HepG2 (cell line): ENCODE data around the gene PLEKHH1. TPM values are rescaled to one million over a fixed set of nuclear protein-coding genes. Genes with fewer than 3 reads are reported as not detected.

ENCODE experiments used
- ATAC-seq: fragments of 200-7000 bp; cut with Tn5 transposase; 3 replicates; pipeline ENCODE4 v1.9.1; 2020; ENCODE audit warnings: mild to moderate bottlenecking, moderate library complexity
- BruUV-seq: library from RNA; stranded (reverse); fragments of 400-500 nt; replicated peaks from 2 replicates; lab custom pipeline; 2021; lab: Mats Ljungman, UMichigan
- CTCF ChIA-PET: fragments of 300-600 bp; formaldehyde crosslinking; extraction: SDS; loops from one replicate; lab custom pipeline; 2021; ENCODE audit warnings: low total read pairs, inconsistent platforms, low intra/inter-chr PET ratio; lab: Yijun Ruan, JAX
- POLR2A ChIA-PET: fragments of 350-600 bp; sonication (Branson Sonifier 250); formaldehyde crosslinking; loops from one replicate; lab custom pipeline; 2020; ENCODE audit warnings: antibody characterized with exemption, inconsistent platforms; lab: Yijun Ruan, JAX
- DNase-seq: peaks from one replicate; pipeline ENCODE4 v3.0.0-alpha.2; 2015; ENCODE audit warnings: low spot score
- FAIRE-seq: peaks from 3 replicates; lab custom pipeline; 2011; peaks lifted over from hg19 to GRCh38; lab: Jason Lieb, UNC
- H2AFZ ChIP-seq: one replicate; pipeline ENCODE4 v1.6.1; 2011; ENCODE audit warnings: low read length, inconsistent platforms
- H3K27ac ChIP-seq: fragments of 300-600 bp; 3 replicates; pipeline ENCODE4 v1.8.0; 2011; ENCODE audit warnings: mixed run types, mild to moderate bottlenecking, mixed read lengths, low read length, inconsistent platforms; ENCODE audit not compliant: insufficient read depth; ENCODE audit errors: extremely low read length
- H3K27me3 ChIP-seq, 2 experiments: fragments of 200-600 bp in 1 of 2; 2 replicates in 1 of 2; 3 replicates in 1 of 2; pipeline versions ENCODE4 v1.6.0 to v1.8.0; 2011; ENCODE audit warnings: low read length in 2 of 2, mild to moderate bottlenecking in 2 of 2, moderate library complexity in 2 of 2, inconsistent platforms in 1 of 2; ENCODE audit not compliant: insufficient read depth in 2 of 2, control insufficient read depth in 1 of 2
- H3K36me3 ChIP-seq, 2 experiments: fragments of 200-600 bp in 1 of 2; replicated peaks in 1 of 2; 2 replicates in 1 of 2; 3 replicates in 1 of 2; pipeline versions ENCODE4 v1.5.1 to v1.8.0; 2011; ENCODE audit warnings: low read length in 2 of 2, inconsistent platforms in 1 of 2; ENCODE audit not compliant: insufficient read depth in 2 of 2, control insufficient read depth in 1 of 2
- H3K4me1 ChIP-seq: 2 replicates; pipeline ENCODE4 v1.5.1; 2012; ENCODE audit warnings: low read length, inconsistent platforms; ENCODE audit not compliant: insufficient read depth
- H3K4me2 ChIP-seq: 2 replicates; pipeline ENCODE4 v1.6.0; 2011; ENCODE audit warnings: low read depth, low read length, inconsistent platforms
- H3K4me3 ChIP-seq, 3 experiments: fragments of 200-600 bp in 1 of 3; sonication (generic), shearing (Covaris generic) in 1 of 3; replicated peaks in 1 of 3; 2 replicates each; pipeline ENCODE4 v1.5.1; 2011 to 2016; ENCODE audit warnings: low read length in 3 of 3, inconsistent platforms in 2 of 3, low read depth in 2 of 3, mild to moderate bottlenecking in 2 of 3, control low read depth in 1 of 3, mixed read lengths in 1 of 3; ENCODE audit not compliant: insufficient read depth in 1 of 3
- H3K79me2 ChIP-seq: one replicate; pipeline ENCODE4 v1.6.1; 2011; ENCODE audit warnings: low read length, inconsistent platforms; ENCODE audit not compliant: insufficient read depth
- H3K9ac ChIP-seq: 2 replicates; pipeline ENCODE4 v1.6.0; 2011; ENCODE audit warnings: mild to moderate bottlenecking, low read depth, low read length, inconsistent platforms; ENCODE audit not compliant: insufficient read depth
- H3K9me3 ChIP-seq: 2 replicates; pipeline ENCODE4 v1.5.1; 2012; ENCODE audit warnings: mild to moderate bottlenecking, low read length
- H4K20me1 ChIP-seq: 2 replicates; pipeline ENCODE4 v1.6.0; 2011; ENCODE audit warnings: inconsistent platforms, mild to moderate bottlenecking, low read length, moderate library complexity; ENCODE audit not compliant: insufficient read depth
- CHD2 ChIP-seq: IDR thresholded peaks from 2 replicates; pipeline ENCODE4 v1.6.1; 2011; ENCODE audit warnings: low read depth, low read length, improper control_type of control experiment
- HNRNPK ChIP-seq: fragments of 200-400 bp; formaldehyde crosslinking; IDR thresholded peaks from 2 replicates; pipeline ENCODE4 v1.6.1; 2018; ENCODE audit warnings: low read length, low read depth, moderate library complexity, mild to moderate bottlenecking; ENCODE audit not compliant: poor library complexity, severe bottlenecking
- MTF1 ChIP-seq: sonication (generic); formaldehyde crosslinking; IDR thresholded peaks from 2 replicates; pipeline ENCODE4 v1.5.0; 2020; ENCODE audit warnings: missing genetic modification reagents
- PPARG ChIP-seq: conservative IDR thresholded peaks from 2 replicates; pipeline ENCODE4 v1.6.1; 2016; ENCODE audit warnings: missing biosample characterization, missing genetic modification reagents
- REPIN1 ChIP-seq: sonication (generic); formaldehyde crosslinking; IDR thresholded peaks from 2 replicates; pipeline ENCODE4 v1.8.0; 2022; ENCODE audit warnings: missing genetic modification reagents, low read depth, mild to moderate bottlenecking, borderline replicate concordance
- SMYD3 ChIP-seq: sonication (generic); formaldehyde crosslinking; IDR thresholded peaks from 2 replicates; pipeline ENCODE4 v1.8.1; 2023; ENCODE audit warnings: mild to moderate bottlenecking, missing genetic modification reagents
- SRSF4 ChIP-seq: fragments of 200-400 bp; formaldehyde crosslinking; IDR thresholded peaks from one replicate; pipeline ENCODE4 v1.6.1; 2018; ENCODE audit warnings: mild to moderate bottlenecking, low read depth, low read length, moderate library complexity; ENCODE audit not compliant: poor library complexity, severe bottlenecking
- ZNF121 ChIP-seq: sonication (generic); formaldehyde crosslinking; IDR thresholded peaks from 2 replicates; pipeline ENCODE4 v1.5.0; 2020; ENCODE audit warnings: mild to moderate bottlenecking, missing genetic modification reagents
- ZNF20 ChIP-seq: sonication (generic); formaldehyde crosslinking; IDR thresholded peaks from 2 replicates; pipeline ENCODE4 v1.4.0; 2020; ENCODE audit warnings: mild to moderate bottlenecking, moderate library complexity, missing genetic modification reagents
- ZNF224 ChIP-seq: sonication (generic); formaldehyde crosslinking; IDR thresholded peaks from 2 replicates; pipeline ENCODE4 v1.5.0; 2020; ENCODE audit warnings: mild to moderate bottlenecking, missing genetic modification reagents
- ZNF547 ChIP-seq: sonication (generic); formaldehyde crosslinking; IDR thresholded peaks from 2 replicates; pipeline ENCODE4 v1.5.1; 2020; ENCODE audit warnings: mild to moderate bottlenecking, missing genetic modification reagents
- ZNF747 ChIP-seq: sonication (generic); formaldehyde crosslinking; IDR thresholded peaks from 2 replicates; pipeline ENCODE4 v1.8.1; 2023; ENCODE audit warnings: missing genetic modification reagents, mild to moderate bottlenecking, borderline replicate concordance
- WGBS: methylation state at CpG from one replicate; pipeline ENCODE4 v1.1.6; 2017; ENCODE audit warnings: low lambda C conversion rate; 5-methylcytosine and 5-hydroxymethylcytosine counted together
- in situ Hi-C: cut with HindIII; loops from 2 replicates; pipeline ENCODE4 v1.10.0; 2017; ENCODE audit warnings: low pct_unique_long_range_greater_than_20kb; ENCODE audit not compliant: extremely low pct_ligation_motif_present
- intact Hi-C: fragments of 100-400 bp; cut with micrococcal nuclease; formaldehyde crosslinking; loops from one replicate; pipeline ENCODE4 v1.10.0; 2022; ENCODE audit not compliant: unreplicated experiment
- polyA plus RNA-seq, 8 experiments: library from polyadenylated mRNA; depleted of rRNA in 3 of 8; stranded (reverse) in 7 of 8; unstranded in 1 of 8; fragments of >200 nt; fragmentation: Illumina TruSeq in 4 of 8; extraction: Trizol in 4 of 8; gene quantifications; 2 replicates each; pipeline versions ENCODE4 v1.2.1 to v1.2.3, GENCODE V29; 2011 to 2016; ENCODE audit warnings: low read depth in 4 of 8, missing spikeins in 1 of 8, mixed read lengths in 1 of 8; ENCODE audit not compliant: insufficient read depth in 1 of 8
- total RNA-seq, 5 experiments: library from RNA; depleted of rRNA; stranded (reverse); fragments of >200 nt; fragmentation: Illumina TruSeq; extraction: Trizol; gene quantifications; 2 replicates each; pipeline ENCODE4 v1.2.3, GENCODE V29; 2016; ENCODE audit warnings: low read depth in 1 of 5
- TF ChIP-seq, protein P1 (sequence below): IDR thresholded peaks from 2 replicates; pipeline ENCODE4 v1.6.1; 2012; ENCODE audit warnings: low read depth, low read length, improper control_type of control experiment
- TF ChIP-seq, protein P2 (sequence below): sonication (generic); formaldehyde crosslinking; IDR thresholded peaks from 2 replicates; pipeline ENCODE4 v1.4.0; 2020; ENCODE audit warnings: missing genetic modification reagents, borderline replicate concordance
- TF ChIP-seq, protein P3 (sequence below): sonication (generic); formaldehyde crosslinking; IDR thresholded peaks from 2 replicates; pipeline ENCODE4 v1.4.0; 2020; ENCODE audit warnings: missing genetic modification reagents

PLEKHH1 gene
- total and polyA plus RNA-seq, 2 of the 13 experiments (the other 11 are each of a cell fraction or from before 2014, with no cell fraction given): 8.6 to 15.8 TPM

DNA sequence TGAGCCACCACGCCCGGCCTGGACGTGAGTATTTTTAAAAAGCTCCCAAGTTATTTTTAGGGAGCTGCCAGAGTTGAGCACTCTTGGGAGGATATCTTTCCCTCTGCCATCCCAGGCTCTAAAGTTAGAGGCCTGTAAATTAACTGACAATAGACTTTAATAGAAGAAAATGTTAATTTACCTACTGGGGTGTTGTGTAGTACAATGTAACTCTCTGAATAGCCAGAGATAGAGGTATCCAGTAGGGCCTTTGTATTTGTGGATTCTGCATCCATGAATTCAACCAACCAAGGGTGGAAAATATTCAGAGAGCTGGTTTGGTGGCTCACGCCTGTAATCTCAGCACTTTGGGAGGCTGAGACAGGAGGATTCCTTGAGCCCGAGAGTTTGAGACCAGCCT is 74.6 kb downstream of the PLEKHH1 start (continued):
- TF ChIP-seq, protein P1, sequence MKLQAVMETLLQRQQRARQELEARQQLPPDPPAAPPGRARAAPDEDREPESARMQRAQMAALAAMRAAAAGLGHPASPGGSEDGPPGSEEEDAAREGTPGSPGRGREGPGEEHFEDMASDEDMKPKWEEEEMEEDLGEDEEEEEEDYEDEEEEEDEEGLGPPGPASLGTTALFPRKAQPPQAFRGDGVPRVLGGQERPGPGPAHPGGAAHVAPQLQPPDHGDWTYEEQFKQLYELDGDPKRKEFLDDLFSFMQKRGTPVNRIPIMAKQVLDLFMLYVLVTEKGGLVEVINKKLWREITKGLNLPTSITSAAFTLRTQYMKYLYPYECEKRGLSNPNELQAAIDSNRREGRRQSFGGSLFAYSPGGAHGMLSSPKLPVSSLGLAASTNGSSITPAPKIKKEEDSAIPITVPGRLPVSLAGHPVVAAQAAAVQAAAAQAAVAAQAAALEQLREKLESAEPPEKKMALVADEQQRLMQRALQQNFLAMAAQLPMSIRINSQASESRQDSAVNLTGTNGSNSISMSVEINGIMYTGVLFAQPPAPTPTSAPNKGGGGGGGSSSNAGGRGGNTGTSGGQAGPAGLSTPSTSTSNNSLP: no peak
- TF ChIP-seq ZNF547 (CRISPR knock-in tag) (no peak), ZNF747 (no peak), SRSF4 (no peak), PPARG (CRISPR knock-in tag) (no peak)

DNA sequence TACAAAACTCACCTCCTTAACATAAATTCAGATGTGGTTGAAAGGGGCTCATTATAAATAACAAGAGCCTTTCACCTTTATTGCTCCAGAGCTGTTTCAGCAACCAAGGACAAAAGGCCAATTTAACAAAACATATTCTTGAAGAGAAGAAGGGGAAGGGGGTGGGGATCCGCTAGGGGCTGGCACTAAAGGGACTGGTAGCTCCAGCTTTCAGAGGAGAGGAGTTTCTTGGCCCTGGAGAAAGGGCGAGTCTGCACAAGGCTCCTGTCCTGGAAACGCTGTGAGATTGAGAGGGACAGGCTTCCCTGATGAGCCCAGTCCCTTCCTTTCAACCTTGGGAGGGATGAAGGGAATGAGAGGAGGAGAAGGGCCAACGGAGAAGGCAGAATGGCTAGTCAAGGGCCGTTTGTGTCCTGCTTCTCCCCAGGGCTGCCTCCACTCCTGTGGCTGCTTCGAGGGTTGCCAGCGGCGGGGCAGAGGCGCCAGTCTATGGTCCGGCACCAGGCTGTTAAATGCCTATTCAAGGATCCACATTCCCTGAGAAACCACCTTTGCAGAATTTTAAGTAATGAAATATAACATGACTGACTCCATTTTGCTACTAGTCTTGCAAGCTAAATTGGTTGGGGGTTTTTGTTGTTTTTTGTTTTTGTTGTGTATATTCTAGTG is 76.7 kb downstream of the PLEKHH1 start:
- Histone ChIP-seq H3K4me2 (peak overlapping the region; percentile 61), H3K9ac (peak overlapping the region; percentile 38; the same call in 1 of the 2 replicates), H3K27ac (no peak overlapping the region), H3K9me3 (no peaks in the 10 kb centered on the region), H3K4me3 (peak overlapping the region in 2 of 3 experiments; percentile 14 to 19; a peak in 3 of 6 replicates), H3K36me3 (no peaks in the 10 kb centered on the region), H3K27me3 (peaks cover 0 to 14% of the 10 kb centered on the region in 2 experiments; a peak in 2 of 5 replicates), H3K4me1 (peaks cover 16% of the 10 kb centered on the region), H4K20me1 (no peaks in the 10 kb centered on the region), H3K79me2 (no peaks in the 10 kb centered on the region), H2AFZ (no peak overlapping the region)
- ChIA-PET CTCF (no interaction called here), POLR2A (interaction anchor here (2.3 kb wide), 1 partner anchor 10 kb away, joined by 9 read pairs; the partner anchor contains the start of gene PIGH)
- DNase-seq: no peak
- no peak for FAIRE-seq
- ATAC-seq: peak; percentile 66
- in situ Hi-C loops (loop anchor here (10.0 to 25.0 kb wide), 2 partner anchors 95 to 1203 kb away; partner anchors contain the start of gene RDH12), intact Hi-C loops (no loop called here)
- 6% methylated on average over 5 of the region's 10 CpGs for WGBS
- BruUV-seq: no TSS peak
- TF ChIP-seq REPIN1: no peak
- no peak for TF ChIP-seq ZNF121 (CRISPR knock-in tag)
- no peak for TF ChIP-seq HNRNPK
- TF ChIP-seq ZNF20 (CRISPR knock-in tag): no peak
- no peak for TF ChIP-seq MTF1 (CRISPR knock-in tag)
- TF ChIP-seq, protein P2, sequence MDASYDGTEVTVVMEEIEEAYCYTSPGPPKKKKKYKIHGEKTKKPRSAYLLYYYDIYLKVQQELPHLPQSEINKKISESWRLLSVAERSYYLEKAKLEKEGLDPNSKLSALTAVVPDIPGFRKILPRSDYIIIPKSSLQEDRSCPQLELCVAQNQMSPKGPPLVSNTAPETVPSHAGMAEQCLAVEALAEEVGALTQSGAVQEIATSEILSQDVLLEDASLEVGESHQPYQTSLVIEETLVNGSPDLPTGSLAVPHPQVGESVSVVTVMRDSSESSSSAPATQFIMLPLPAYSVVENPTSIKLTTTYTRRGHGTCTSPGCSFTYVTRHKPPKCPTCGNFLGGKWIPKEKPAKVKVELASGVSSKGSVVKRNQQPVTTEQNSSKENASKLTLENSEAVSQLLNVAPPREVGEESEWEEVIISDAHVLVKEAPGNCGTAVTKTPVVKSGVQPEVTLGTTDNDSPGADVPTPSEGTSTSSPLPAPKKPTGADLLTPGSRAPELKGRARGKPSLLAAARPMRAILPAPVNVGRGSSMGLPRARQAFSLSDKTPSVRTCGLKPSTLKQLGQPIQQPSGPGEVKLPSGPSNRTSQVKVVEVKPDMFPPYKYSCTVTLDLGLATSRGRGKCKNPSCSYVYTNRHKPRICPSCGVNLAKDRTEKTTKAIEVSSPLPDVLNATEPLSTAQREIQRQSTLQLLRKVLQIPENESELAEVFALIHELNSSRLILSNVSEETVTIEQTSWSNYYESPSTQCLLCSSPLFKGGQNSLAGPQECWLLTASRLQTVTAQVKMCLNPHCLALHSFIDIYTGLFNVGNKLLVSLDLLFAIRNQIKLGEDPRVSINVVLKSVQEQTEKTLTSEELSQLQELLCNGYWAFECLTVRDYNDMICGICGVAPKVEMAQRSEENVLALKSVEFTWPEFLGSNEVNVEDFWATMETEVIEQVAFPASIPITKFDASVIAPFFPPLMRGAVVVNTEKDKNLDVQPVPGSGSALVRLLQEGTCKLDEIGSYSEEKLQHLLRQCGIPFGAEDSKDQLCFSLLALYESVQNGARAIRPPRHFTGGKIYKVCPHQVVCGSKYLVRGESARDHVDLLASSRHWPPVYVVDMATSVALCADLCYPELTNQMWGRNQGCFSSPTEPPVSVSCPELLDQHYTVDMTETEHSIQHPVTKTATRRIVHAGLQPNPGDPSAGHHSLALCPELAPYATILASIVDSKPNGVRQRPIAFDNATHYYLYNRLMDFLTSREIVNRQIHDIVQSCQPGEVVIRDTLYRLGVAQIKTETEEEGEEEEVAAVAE: no peak
- TF ChIP-seq SMYD3 (CRISPR knock-in tag): no peak
- TF ChIP-seq, protein P3, sequence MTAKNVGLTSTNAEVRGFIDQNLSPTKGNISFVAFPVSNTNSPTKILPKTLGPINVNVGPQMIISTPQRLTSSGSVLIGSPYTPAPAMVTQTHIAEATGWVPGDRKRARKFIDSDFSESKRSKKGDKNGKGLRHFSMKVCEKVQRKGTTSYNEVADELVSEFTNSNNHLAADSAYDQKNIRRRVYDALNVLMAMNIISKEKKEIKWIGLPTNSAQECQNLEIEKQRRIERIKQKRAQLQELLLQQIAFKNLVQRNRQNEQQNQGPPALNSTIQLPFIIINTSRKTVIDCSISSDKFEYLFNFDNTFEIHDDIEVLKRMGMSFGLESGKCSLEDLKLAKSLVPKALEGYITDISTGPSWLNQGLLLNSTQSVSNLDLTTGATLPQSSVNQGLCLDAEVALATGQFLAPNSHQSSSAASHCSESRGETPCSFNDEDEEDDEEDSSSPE (CRISPR knock-in tag): no peak
- no peak for TF ChIP-seq CHD2
- TF ChIP-seq ZNF224 (CRISPR knock-in tag): no peak
